Caco-2 (cell line): ENCODE measurements around the gene LRRC28. TPM values are rescaled to one million over a fixed set of nuclear protein-coding genes. Genes with fewer than 3 reads are reported as not detected.

ENCODE experiments used
- BruUV-seq: library from RNA; stranded (reverse); fragments of 400-500 nt; replicated peaks from 2 replicates; lab custom pipeline; 2021; lab: Mats Ljungman, UMichigan
- CTCF ChIA-PET: fragments of 300-600 bp; sonication (Branson Sonifier 250); formaldehyde crosslinking; loops from one replicate; lab custom pipeline; 2022; ENCODE audit warnings: antibody characterized with exemption; lab: Charles Lee
- POLR2A ChIA-PET: fragments of 300-600 bp; sonication (Branson Sonifier 250); formaldehyde crosslinking; loops from one replicate; lab custom pipeline; 2022; ENCODE audit warnings: antibody characterized with exemption; lab: Charles Lee
- DNase-seq, 2 experiments: peaks; one replicate each; pipeline versions ENCODE4 v3.0.0 to v3.0.0-alpha.2; 2020 to 2022
- H3K27me3 ChIP-seq: replicated peaks from 2 replicates; pipeline ENCODE4 v1.6.0; 2011; ENCODE audit warnings: low read length; ENCODE audit not compliant: control insufficient read depth, insufficient read depth
- H3K36me3 ChIP-seq: 2 replicates; pipeline ENCODE4 v1.5.1; 2011; ENCODE audit warnings: low read length; ENCODE audit not compliant: control insufficient read depth, insufficient read depth
- H3K4me1 ChIP-seq: fragments of 250-450 bp; sonication (Bioruptor Pico); 2 replicates; pipeline ENCODE4 v1.5.1; 2020; ENCODE audit warnings: mild to moderate bottlenecking
- H3K4me3 ChIP-seq: 2 replicates; pipeline ENCODE4 v1.5.1; 2011; ENCODE audit warnings: low read depth, mild to moderate bottlenecking, control low read depth, low read length
- H3K9me3 ChIP-seq: fragments of 250-450 bp; sonication (Bioruptor Pico); 2 replicates; pipeline ENCODE4 v1.5.1; 2020; ENCODE audit warnings: mild to moderate bottlenecking, moderate library complexity
- H3K27ac Mint-ChIP-seq: one replicate; pipeline ENCODE4 v1.8.0; 2022; ENCODE audit warnings: mixed read lengths; ENCODE audit not compliant: unreplicated experiment
- H3K27me3 Mint-ChIP-seq: one replicate; pipeline ENCODE4 v1.8.0; 2022; ENCODE audit warnings: mixed read lengths; ENCODE audit not compliant: insufficient read depth, unreplicated experiment
- H3K36me3 Mint-ChIP-seq: one replicate; pipeline ENCODE4 v1.8.0; 2022; ENCODE audit warnings: mild to moderate bottlenecking, mixed read lengths; ENCODE audit not compliant: insufficient read depth, unreplicated experiment
- H3K4me1 Mint-ChIP-seq: one replicate; pipeline ENCODE4 v1.8.0; 2022; ENCODE audit warnings: low read depth, mixed read lengths; ENCODE audit not compliant: unreplicated experiment
- H3K4me3 Mint-ChIP-seq: one replicate; pipeline ENCODE4 v1.8.0; 2022; ENCODE audit warnings: mild to moderate bottlenecking, moderate library complexity, mixed read lengths; ENCODE audit not compliant: unreplicated experiment
- H3K9me3 Mint-ChIP-seq: one replicate; pipeline ENCODE4 v1.8.0; 2022; ENCODE audit warnings: mixed read lengths; ENCODE audit not compliant: unreplicated experiment
- intact Hi-C: fragments of 100-400 bp; cut with micrococcal nuclease; formaldehyde crosslinking; loops from one replicate; pipeline ENCODE4 v1.10.0; 2022; ENCODE audit not compliant: unreplicated experiment
- total RNA-seq: library from RNA; stranded (reverse); gene quantifications from 2 replicates; pipeline ENCODE4 v1.2.3, GENCODE V29; 2022
- TF ChIP-seq, protein P1 (sequence below), 2 experiments: fragments of 200-600 bp in 1 of 2; IDR thresholded peaks; 1 replicate in 1 of 2; 2 replicates in 1 of 2; pipeline versions ENCODE4 v1.5.1 to v1.8.0; 2011 to 2022; ENCODE audit warnings: antibody characterized with exemption in 1 of 2, control low read depth in 1 of 2, inconsistent platforms in 1 of 2, low read depth in 1 of 2, low read length in 1 of 2, mild to moderate bottlenecking in 1 of 2, moderate library complexity in 1 of 2; ENCODE audit not compliant: insufficient read depth in 1 of 2, severe bottlenecking in 1 of 2, unreplicated experiment in 1 of 2

The LRRC28 gene
- total RNA-seq, 1 experiment from 2014 or later = 17.8 TPM

GRCh38 chr15:99315636-99316035 lies 64.4 kb downstream of the LRRC28 start:
- intact Hi-C loops = no loop called here
- Mint-ChIP-seq H3K9me3 (peaks cover 12% of the 10 kb centered on the region), H3K27ac (no peak overlapping the region), H3K4me1 (no peaks in the 10 kb centered on the region), H3K27me3 (no peaks in the 10 kb centered on the region), H3K4me3 (no peak overlapping the region), H3K36me3 (no peaks in the 10 kb centered on the region)
- DNase-seq = no peak
- TF ChIP-seq, protein P1, sequence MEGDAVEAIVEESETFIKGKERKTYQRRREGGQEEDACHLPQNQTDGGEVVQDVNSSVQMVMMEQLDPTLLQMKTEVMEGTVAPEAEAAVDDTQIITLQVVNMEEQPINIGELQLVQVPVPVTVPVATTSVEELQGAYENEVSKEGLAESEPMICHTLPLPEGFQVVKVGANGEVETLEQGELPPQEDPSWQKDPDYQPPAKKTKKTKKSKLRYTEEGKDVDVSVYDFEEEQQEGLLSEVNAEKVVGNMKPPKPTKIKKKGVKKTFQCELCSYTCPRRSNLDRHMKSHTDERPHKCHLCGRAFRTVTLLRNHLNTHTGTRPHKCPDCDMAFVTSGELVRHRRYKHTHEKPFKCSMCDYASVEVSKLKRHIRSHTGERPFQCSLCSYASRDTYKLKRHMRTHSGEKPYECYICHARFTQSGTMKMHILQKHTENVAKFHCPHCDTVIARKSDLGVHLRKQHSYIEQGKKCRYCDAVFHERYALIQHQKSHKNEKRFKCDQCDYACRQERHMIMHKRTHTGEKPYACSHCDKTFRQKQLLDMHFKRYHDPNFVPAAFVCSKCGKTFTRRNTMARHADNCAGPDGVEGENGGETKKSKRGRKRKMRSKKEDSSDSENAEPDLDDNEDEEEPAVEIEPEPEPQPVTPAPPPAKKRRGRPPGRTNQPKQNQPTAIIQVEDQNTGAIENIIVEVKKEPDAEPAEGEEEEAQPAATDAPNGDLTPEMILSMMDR (IDR thresholded peaks at IDR 0.05; ENCODE audit: insufficient read depth in 1 of 2, low read depth in 1 of 2, low read length in 1 of 2, severe bottlenecking in 1 of 2, unreplicated experiment in 1 of 2) = no peak
- Histone ChIP-seq H3K27me3 (no peaks in the 10 kb centered on the region), H3K4me3 (no peak overlapping the region), H3K9me3 (peaks cover 5% of the 10 kb centered on the region; the same call in 1 of the 2 replicates), H3K4me1 (peaks cover 5% of the 10 kb centered on the region; the same call in 1 of the 2 replicates), H3K36me3 (no peaks in the 10 kb centered on the region)
- CTCF ChIA-PET = no interaction called here
- POLR2A ChIA-PET = no interaction called here
- no TSS peak for BruUV-seq

- Histone ChIP-seq H3K4me1 (peaks cover under 1% of the 10 kb centered on the region; the same call in 1 of the 2 replicates), H3K9me3 (no peaks in the 10 kb centered on the region), H3K27me3 (no peaks in the 10 kb centered on the region), H3K36me3 (no peaks in the 10 kb centered on the region), H3K4me3 (no peak overlapping the region)
- CTCF ChIA-PET = no interaction called here
- TF ChIP-seq, protein P1 (IDR thresholded peaks at IDR 0.05; ENCODE audit: insufficient read depth in 1 of 2, low read depth in 1 of 2, low read length in 1 of 2, severe bottlenecking in 1 of 2, unreplicated experiment in 1 of 2) = no peak
- Mint-ChIP-seq H3K4me3 (no peak overlapping the region), H3K4me1 (no peaks in the 10 kb centered on the region), H3K9me3 (no peaks in the 10 kb centered on the region), H3K27ac (no peak overlapping the region), H3K27me3 (no peaks in the 10 kb centered on the region), H3K36me3 (no peaks in the 10 kb centered on the region)
- POLR2A ChIA-PET = no interaction called here
- no peak for DNase-seq
- intact Hi-C loops = no loop called here
- BruUV-seq = no TSS peak
These were observed 69.3 kb downstream of the LRRC28 start for GRCh38 chr15:99320374-99321215.

GRCh38 chr15:99321468-99321867 lies 70.2 kb downstream of the LRRC28 start:
- TF ChIP-seq, protein P1 (IDR thresholded peaks at IDR 0.05; ENCODE audit: insufficient read depth in 1 of 2, low read depth in 1 of 2, low read length in 1 of 2, severe bottlenecking in 1 of 2, unreplicated experiment in 1 of 2) = no peak
- Histone ChIP-seq H3K4me1 (no peaks in the 10 kb centered on the region), H3K27me3 (no peaks in the 10 kb centered on the region), H3K36me3 (no peaks in the 10 kb centered on the region), H3K9me3 (no peaks in the 10 kb centered on the region), H3K4me3 (no peak overlapping the region)
- intact Hi-C loops = no loop called here
- Mint-ChIP-seq H3K27ac (no peak overlapping the region), H3K27me3 (no peaks in the 10 kb centered on the region), H3K9me3 (no peaks in the 10 kb centered on the region), H3K36me3 (no peaks in the 10 kb centered on the region), H3K4me3 (no peak overlapping the region), H3K4me1 (no peaks in the 10 kb centered on the region)
- DNase-seq = no peak
- ChIA-PET CTCF (no interaction called here), POLR2A (no interaction called here)
- BruUV-seq = no TSS peak
